Stimulated activated CD4-positive, alpha-beta T cell treated with anti-CD3 and anti-CD28 coated beads, Interleukin-4, amount 100 ng/mL, for 24 hours (primary cell): Measurements from ENCODE around the gene OR13J1.

ENCODE experiments used
- DNase-seq: peaks from one replicate; pipeline ENCODE4 v3.0.0-alpha.2; 2020

OR13J1 gene

DNA sequence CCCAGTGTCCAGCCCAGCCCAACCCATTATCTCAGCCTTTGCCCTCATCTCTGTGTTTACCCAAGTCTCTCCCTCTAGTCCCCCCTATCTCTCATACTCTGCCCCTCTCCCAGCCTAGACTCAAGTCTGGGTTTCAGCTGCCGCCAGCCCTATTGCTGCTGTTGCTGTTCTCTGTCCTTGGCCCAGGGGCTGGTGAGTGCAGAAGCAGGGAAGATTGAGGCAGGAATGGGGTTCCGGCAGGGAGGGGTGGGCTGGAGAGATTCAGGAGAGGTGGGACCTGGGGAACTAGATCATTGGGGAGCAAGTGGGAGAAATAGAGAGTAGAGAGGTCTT, 40.5 kb downstream of the OR13J1 start:
- DNase-seq: no peak

DNA sequence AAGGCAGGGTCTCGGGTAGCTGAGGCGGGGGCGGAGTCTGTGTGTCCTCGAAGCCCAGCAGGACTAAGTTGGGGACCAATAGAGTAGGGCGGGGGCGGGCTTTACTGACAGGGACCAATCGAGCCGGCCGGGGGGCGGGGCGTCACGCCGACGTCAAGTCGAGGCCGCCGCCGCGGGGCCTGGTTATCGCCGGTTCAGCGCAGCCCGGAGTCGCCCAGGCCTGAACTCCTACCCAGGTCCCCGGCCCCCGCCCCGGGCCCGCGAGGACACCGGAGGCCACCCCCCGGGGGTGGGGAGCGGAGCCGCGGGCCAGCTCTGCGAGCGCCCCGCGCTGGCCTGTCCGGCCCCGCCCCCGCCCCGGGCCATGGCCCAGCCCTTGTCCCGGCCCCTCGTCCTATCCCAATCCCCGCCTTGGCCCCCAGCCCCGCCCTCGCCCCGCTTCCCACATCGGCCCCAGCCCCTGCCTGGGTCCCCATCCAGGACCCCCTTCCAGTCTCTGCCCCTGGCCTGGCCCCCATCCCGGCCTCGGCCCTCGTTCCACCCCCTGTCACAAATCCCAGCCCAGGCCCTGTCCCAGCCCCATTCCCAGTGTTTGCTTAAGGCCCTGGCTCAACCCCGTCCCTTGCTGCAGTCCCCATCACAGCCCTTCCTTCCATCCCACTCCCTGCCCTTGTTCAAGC, 41.0 kb downstream of the OR13J1 start, which contains the start of gene TMEM8B:
Gene TMEM8B (plus strand): TSS at position 145 of the 680 bp plus-strand sequence. CDS start 220 bp downstream, at position 365.
- DNase-seq: peak; percentile 96

DNA sequence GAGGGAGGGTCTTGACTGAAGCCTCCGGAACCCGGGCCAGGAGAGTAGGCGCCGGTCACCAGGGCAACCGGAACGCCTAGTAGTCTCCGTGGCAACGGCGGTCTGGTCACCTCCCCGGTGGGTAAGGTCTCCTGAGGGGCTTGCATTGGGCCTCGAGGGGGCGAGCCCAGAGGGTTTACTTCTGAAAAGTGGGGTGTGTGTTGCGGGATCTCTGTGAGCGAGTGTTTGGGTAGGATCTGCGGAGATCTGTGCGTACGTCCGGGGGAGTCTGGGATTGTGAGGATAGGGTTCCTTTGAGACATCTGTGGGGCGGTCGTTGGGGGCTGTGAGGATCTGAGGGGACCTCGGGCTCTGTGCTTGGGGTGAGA, 41.5 kb downstream of the OR13J1 start, which contains the start of gene FAM221B:
Gene FAM221B (minus strand): TSS at position 17 of the 368 bp plus-strand sequence. CDS start 2,571 bp downstream, outside the sequence.
- peak; percentile 25 for DNase-seq

- no peak for DNase-seq
Observed at GRCh38 chr9:35827486-35827885, 42.7 kb downstream of the OR13J1 start.

DNA sequence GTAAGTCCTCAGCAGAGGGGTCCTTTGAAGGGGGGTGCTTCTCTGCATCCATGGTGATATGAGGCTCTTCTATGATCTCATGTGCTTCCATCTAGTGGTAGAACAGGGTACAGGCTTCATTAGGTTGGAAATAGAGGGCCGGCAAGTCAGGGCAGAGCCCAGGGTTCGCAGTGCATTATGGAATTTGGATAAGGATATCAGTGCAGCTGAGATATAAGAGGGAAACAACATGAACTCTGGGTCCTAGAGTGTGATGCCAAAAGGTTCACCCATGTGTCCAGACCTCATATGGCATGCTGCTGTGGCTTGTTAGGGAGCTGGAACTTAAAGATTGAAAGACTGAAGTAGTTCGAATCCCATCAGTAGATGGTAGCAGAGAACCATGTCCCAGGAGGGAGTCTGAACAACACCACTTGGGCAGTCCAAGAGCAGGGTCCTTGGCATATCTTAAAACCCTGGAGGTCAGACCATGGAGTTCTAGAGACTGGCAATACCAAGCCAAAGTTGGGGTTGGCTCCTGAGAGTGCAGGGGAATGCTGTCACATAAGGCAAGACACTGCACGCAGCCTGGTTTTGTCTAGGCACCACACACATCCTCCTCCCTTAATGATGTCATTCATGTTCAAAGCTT, 44.0 kb downstream of the OR13J1 start:
- DNase-seq: peak; percentile 38

DNA sequence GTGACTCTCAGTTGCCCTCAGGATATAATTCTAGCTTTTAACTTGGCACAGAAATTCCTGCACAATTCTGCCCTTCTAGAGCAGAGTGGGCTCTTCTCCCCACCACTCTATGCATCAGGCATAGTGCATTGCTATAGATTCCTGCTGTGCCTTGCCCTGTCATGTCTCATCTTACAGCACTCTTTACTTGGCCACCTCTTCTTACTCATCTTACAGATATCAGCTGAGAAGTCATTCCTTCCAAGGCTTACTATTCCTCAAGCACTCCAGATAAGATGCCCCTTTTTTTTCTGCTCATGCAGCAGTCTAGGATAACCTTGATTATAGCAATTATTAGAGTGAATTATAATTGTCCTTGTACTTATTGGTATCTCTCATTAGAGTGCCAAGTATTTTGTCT, 47.3 kb downstream of the OR13J1 start:
- DNase-seq: no peak

GRCh38 chr9:35820076-35820475, 50.1 kb downstream of the OR13J1 start:
- DNase-seq: no peak
